Endodermal cell (in vitro differentiated cells): ENCODE measurements around the gene ITIH1. TPM values are rescaled to one million over a fixed set of nuclear protein-coding genes. Genes with fewer than 3 reads are reported as not detected.

Experiments used
- DNase-seq: peaks from one replicate; pipeline ENCODE4 v3.0.0-alpha.2; 2017
- H3K27ac ChIP-seq: 2 replicates; pipeline ENCODE4 v1.5.1; 2013; ENCODE audit warnings: mild to moderate bottlenecking, low read depth, low read length, moderate library complexity
- H3K27me3 ChIP-seq: 2 replicates; pipeline ENCODE4 v1.6.1; 2013; ENCODE audit warnings: mild to moderate bottlenecking, low read length, moderate library complexity; ENCODE audit not compliant: insufficient read depth, control insufficient read depth, poor library complexity, severe bottlenecking
- H3K36me3 ChIP-seq: 2 replicates; pipeline ENCODE4 v1.7.0; 2013; ENCODE audit warnings: mild to moderate bottlenecking, low read length, moderate library complexity; ENCODE audit not compliant: control insufficient read depth, insufficient read depth
- H3K4me1 ChIP-seq: one replicate; pipeline ENCODE4 v1.7.0; 2013; ENCODE audit warnings: low read length; ENCODE audit not compliant: control insufficient read depth, insufficient read depth
- H3K4me3 ChIP-seq: 2 replicates; pipeline ENCODE4 v1.5.1; 2013; ENCODE audit warnings: mild to moderate bottlenecking, low read length, moderate library complexity
- H3K9ac ChIP-seq: 2 replicates; pipeline ENCODE4 v1.6.1; 2013; ENCODE audit warnings: mild to moderate bottlenecking, low read length, moderate library complexity; ENCODE audit not compliant: poor library complexity, severe bottlenecking; ENCODE audit errors: extremely low read depth
- H3K9me3 ChIP-seq: 2 replicates; pipeline ENCODE4 v1.6.1; 2013; ENCODE audit warnings: mild to moderate bottlenecking, low read length, moderate library complexity; ENCODE audit not compliant: control insufficient read depth
- H3K27ac Mint-ChIP-seq: 2 replicates; pipeline ENCODE4 v1.8.0; 2020; ENCODE audit warnings: mixed read lengths
- H3K27me3 Mint-ChIP-seq: 2 replicates; pipeline ENCODE4 v1.8.0; 2021; ENCODE audit warnings: mild to moderate bottlenecking, mixed read lengths; ENCODE audit not compliant: insufficient read depth
- H3K36me3 Mint-ChIP-seq: 2 replicates; pipeline ENCODE4 v1.8.0; 2020; ENCODE audit warnings: low read depth, mixed read lengths
- H3K4me1 Mint-ChIP-seq: 2 replicates; pipeline ENCODE4 v1.8.0; 2020; ENCODE audit warnings: mixed read lengths
- H3K4me3 Mint-ChIP-seq: 2 replicates; pipeline ENCODE4 v1.8.0; 2020; ENCODE audit warnings: mild to moderate bottlenecking, moderate library complexity, mixed read lengths
- H3K9me3 Mint-ChIP-seq: 2 replicates; pipeline ENCODE4 v1.8.0; 2020; ENCODE audit warnings: mild to moderate bottlenecking, mixed read lengths
- CTCF ChIP-seq: fragments of 200-600 bp; sonication (generic); conservative IDR thresholded peaks from 2 replicates; pipeline ENCODE4 v1.5.0; 2021; ENCODE audit warnings: antibody characterized with exemption, mild to moderate bottlenecking
- WGBS, 2 experiments: methylation state at CpG; one replicate each; pipeline versions ENCODE4 v1.1.5 to v1.1.7; 2013; ENCODE audit warnings: missing lambda C conversion rate in 2 of 2, mixed read lengths in 1 of 2; ENCODE audit not compliant: insufficient coverage in 1 of 2, insufficient read length in 1 of 2; 5-methylcytosine and 5-hydroxymethylcytosine counted together
- total RNA-seq, 2 donors: library from RNA; stranded (reverse); fragmentation: NEBNext Ultra II Directional in 1 of 2; extraction: Animal tissue kit (Norgen Biotek cat#: 25700) in 1 of 2; gene quantifications; 2 replicates in 1 of 2; 3 replicates in 1 of 2; pipeline ENCODE4 v1.2.1, GENCODE V29; 2021

Gene ITIH1
- total RNA-seq, 2 donors from 2014 or later, result not detected

- H3K4me1 Mint-ChIP-seq, result peaks cover 10% of the 10 kb centered on the region
- H3K4me3 ChIP-seq, result no peak overlapping the region
- no peaks in the 10 kb centered on the region for H3K36me3 ChIP-seq
- H3K27me3 Mint-ChIP-seq, result no peaks in the 10 kb centered on the region
- H3K9me3 Mint-ChIP-seq, result no peaks in the 10 kb centered on the region
- peak; percentile 63 for TF ChIP-seq CTCF
- WGBS, 2 experiments, result 76 to 100% methylated on average over 2 to 10 of the region's 10 CpGs
- no peaks in the 10 kb centered on the region for H3K36me3 Mint-ChIP-seq
- no peaks in the 10 kb centered on the region for H3K27me3 ChIP-seq
- no peak overlapping the region for H3K9ac ChIP-seq
- H3K27ac ChIP-seq, result no peak overlapping the region
- DNase-seq, result peak; percentile 67
- H3K27ac Mint-ChIP-seq, result no peak overlapping the region
- H3K4me3 Mint-ChIP-seq, result no peak overlapping the region
- H3K9me3 ChIP-seq, result no peaks in the 10 kb centered on the region
- no peaks in the 10 kb centered on the region for H3K4me1 ChIP-seq
Measured at GRCh38 chr3:52827866-52828376, 50.5 kb downstream of the ITIH1 start.

- H3K27ac Mint-ChIP-seq, result no peak overlapping the region
- Histone ChIP-seq H3K9me3 (no peaks in the 10 kb centered on the region), H3K27ac (no peak overlapping the region), H3K27me3 (no peaks in the 10 kb centered on the region), H3K36me3 (no peaks in the 10 kb centered on the region), H3K9ac (no peak overlapping the region), H3K4me3 (no peak overlapping the region), H3K4me1 (no peaks in the 10 kb centered on the region)
- H3K4me1 Mint-ChIP-seq, result peaks cover 12% of the 10 kb centered on the region
- DNase-seq, result no peak
- no peaks in the 10 kb centered on the region for H3K36me3 Mint-ChIP-seq
- H3K9me3 Mint-ChIP-seq, result no peaks in the 10 kb centered on the region
- no peak overlapping the region for H3K4me3 Mint-ChIP-seq
- H3K27me3 Mint-ChIP-seq, result no peaks in the 10 kb centered on the region
- 88 to 100% methylated on average over 1 to 3 of the region's 3 CpGs for WGBS, 2 experiments
- TF ChIP-seq CTCF, result no peak
Measured at GRCh38 chr3:52829482-52829881, 52.1 kb downstream of the ITIH1 start.

GRCh38 chr3:52829906-52830463 is 52.6 kb downstream of the ITIH1 start:
- H3K4me1 Mint-ChIP-seq, result peaks cover 17% of the 10 kb centered on the region
- H3K36me3 ChIP-seq, result no peaks in the 10 kb centered on the region
- DNase-seq, result no peak
- H3K36me3 Mint-ChIP-seq, result no peaks in the 10 kb centered on the region
- no peak overlapping the region for H3K4me3 ChIP-seq
- no peak overlapping the region for H3K4me3 Mint-ChIP-seq
- H3K27ac Mint-ChIP-seq, result no peak overlapping the region
- no peak for TF ChIP-seq CTCF
- no peaks in the 10 kb centered on the region for H3K9me3 Mint-ChIP-seq
- no peaks in the 10 kb centered on the region for H3K9me3 ChIP-seq
- no peaks in the 10 kb centered on the region for H3K4me1 ChIP-seq
- no peak overlapping the region for H3K9ac ChIP-seq
- no peaks in the 10 kb centered on the region for H3K27me3 ChIP-seq
- WGBS, 2 experiments, result 94 to 100% methylated on average over 5 to 10 of the region's 10 CpGs
- H3K27me3 Mint-ChIP-seq, result no peaks in the 10 kb centered on the region
- H3K27ac ChIP-seq, result no peak overlapping the region
